Hematopoietic multipotent progenitor cell treated with erythropoietin and hydrocortisone succinate and interleukin-3 and kit ligand, for 4 days (in vitro differentiated cells): ENCODE measurements around the gene DYNLL2.
"Not testable (repeated sequence)": the region's sequence is repeated elsewhere in the genome, so short reads cannot be mapped to it uniquely, and the experiment has no call there.

ENCODE experiments used
- DNase-seq: peaks from one replicate; pipeline ENCODE4 v3.0.0-alpha.2; 2015

Gene DYNLL2

GRCh38 chr17:58107306-58107705, 24.1 kb downstream of the DYNLL2 start:
- no peak for DNase-seq

GRCh38 chr17:58109197-58109596, 26.0 kb downstream of the DYNLL2 start:
- DNase-seq, result no peak

DNA sequence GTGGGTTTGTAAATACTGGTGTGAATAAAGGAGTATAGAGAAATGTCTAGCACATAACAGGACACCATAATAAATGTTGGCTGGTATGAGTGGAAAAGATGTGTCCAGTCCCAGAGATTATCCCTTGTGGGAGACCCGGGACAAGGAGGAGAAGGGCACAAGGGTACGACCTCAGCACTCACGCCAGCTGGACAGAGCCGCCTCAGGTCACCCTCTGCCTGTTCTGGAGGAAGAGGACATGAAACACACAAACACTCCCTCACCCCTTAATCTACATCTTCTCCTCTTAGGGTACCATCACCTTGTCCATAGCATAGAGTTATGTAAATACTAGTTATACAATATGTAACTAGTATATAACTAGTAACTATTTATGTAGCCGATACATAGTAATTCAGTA, 26.8 kb downstream of the DYNLL2 start:
- DNase-seq, result no peak

- no peak for DNase-seq
These were observed 28.5 kb downstream of the DYNLL2 start for GRCh38 chr17:58111676-58112075.

DNA sequence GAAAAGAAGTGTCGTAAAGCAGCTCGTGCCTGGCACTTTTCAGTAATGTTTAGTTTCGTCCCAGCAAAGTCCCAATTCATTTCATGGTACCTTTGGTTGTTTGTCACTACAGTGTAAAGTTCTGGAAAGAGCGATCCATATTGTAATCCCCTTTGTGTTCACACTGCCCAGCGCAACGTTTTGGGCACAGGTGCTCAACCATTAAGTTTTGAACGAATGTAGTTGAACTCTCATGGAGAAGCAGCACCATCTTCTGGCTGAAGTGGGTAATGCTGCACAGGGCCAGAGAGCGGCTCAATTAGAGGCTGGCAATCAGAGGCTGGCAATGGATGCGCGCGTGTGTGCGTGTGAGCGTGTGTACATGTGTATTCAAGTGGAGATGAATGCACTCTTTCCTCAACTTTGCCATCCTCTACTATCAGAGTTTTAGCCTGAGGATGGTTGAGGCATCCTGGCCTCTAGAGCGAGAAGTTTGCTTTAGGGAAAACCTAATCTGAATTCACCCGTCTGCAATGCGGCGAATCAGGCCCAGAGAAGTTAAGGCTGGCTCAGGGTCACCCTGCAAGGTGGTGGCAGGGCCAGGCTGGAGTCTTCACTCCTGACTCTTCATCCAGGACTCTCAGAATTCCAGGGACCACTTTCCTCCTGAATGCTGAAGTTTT, 29.9 kb downstream of the DYNLL2 start:
- peak; percentile 86 for DNase-seq

DNA sequence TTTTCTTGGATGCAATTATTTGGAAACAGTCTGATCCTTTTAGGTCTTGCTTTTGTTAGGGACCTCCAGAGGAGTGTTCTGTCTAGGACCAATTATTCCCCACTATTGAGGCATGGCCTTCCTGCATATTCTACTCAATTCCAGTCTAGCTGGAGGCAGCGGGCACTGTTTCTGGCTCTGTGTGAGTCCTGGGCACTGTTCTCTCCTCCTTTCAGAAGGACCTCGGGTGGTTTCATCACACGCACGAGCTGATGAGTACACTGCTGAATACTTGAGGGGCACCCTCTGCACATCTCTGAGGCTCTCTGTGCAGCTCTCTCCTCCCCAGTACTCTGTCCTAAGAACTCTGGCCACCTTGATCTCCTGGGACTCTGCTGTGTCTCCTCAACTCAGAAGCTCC, 30.7 kb downstream of the DYNLL2 start:
- no peak for DNase-seq

- DNase-seq, result no peak
These were observed 34.2 kb downstream of the DYNLL2 start for GRCh38 chr17:58117382-58117781.

- DNase-seq, result no peak
These were observed 36.3 kb downstream of the DYNLL2 start for GRCh38 chr17:58119491-58119890.

- peak; percentile 86 for DNase-seq
These were observed 37.1 kb downstream of the DYNLL2 start for GRCh38 chr17:58120195-58120822.

- peak; percentile 83 for DNase-seq
These were observed 38.7 kb downstream of the DYNLL2 start for GRCh38 chr17:58121925-58122324.

GRCh38 chr17:58127846-58128245, 44.6 kb downstream of the DYNLL2 start:
- DNase-seq, result no peak

DNA sequence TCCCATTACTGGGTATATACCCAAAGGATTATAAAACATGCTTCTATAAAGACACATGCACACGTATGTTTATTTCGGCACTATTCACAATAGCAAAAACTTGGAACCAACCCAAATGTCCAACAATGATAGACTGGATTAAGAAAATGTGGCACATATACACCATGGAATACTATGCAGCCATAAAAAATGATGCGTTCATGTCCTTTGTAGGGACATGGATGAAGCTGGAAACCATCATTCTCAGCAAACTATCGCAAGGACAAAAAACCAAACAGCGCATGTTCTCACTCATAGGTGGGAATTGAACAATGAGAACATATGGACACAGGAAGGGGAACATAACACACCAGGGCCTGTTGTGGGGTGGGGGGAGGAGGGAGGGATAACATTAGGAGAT, 49.5 kb downstream of the DYNLL2 start:
- not testable (repeated sequence) for DNase-seq

DNA sequence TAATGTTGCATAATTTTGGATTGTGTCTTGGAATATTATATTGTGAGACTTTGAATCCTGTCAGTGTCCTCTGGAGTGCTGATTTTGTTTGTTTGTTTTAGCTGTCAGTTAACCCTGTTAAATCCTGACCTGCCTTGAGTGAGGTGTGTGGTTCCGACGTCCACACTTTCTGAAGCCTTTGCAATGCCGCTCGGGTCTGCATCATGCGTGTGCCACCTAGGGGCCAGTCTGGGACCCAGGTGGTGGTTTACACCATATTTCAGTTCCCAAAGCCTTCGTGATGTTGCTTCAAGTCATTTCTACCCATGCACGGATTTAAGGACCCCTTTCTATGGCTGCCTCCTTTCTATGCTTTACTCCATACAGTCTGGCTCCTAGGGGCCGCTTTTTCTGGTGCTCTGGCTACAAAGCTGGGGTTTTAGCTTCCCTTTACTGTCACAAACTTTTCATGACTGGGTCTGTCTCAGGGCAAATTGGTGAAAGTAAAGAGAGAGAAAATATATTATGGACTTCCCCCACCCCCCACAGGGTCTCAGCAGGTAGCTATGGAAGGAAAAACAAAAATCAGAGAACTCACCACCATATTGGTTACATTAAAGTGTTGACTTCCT, 53.6 kb downstream of the DYNLL2 start:
- peak; percentile 20 for DNase-seq

GRCh38 chr17:58141505-58141904, 58.3 kb downstream of the DYNLL2 start:
- no peak for DNase-seq

DNA sequence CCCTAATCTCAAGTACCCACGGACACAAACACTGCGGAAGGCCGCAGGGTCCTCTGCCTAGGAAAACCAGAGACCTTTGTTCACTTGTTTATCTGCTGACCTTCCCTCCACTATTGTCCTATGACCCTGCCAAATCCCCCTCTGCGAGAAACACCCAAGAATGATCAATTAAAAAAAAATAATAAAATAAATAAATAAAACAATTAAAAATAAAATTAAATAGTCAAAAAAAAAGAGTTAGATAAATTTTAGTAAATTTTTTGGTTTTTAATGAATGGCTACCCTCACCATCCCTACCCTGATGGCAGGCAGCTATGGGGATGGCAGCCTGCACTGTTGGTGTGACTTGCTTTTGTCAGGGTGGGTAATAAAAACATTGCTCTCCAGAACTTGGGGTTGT, 60.1 kb downstream of the DYNLL2 start:
- DNase-seq, result not testable (repeated sequence)

GRCh38 chr17:58144801-58145200, 61.6 kb downstream of the DYNLL2 start:
- no peak for DNase-seq
